HepG2 (cell line): ENCODE results near the gene IGFLR1. TPM values are rescaled to one million over a fixed set of nuclear protein-coding genes. Genes with fewer than 3 reads are reported as not detected.

Experiments used
- GATA4 ChIP-seq: sonication (generic); IDR thresholded peaks from 2 replicates; pipeline ENCODE4 v1.6.1; 2016; ENCODE audit warnings: antibody characterized with exemption, low read depth, borderline replicate concordance
- KDM2A ChIP-seq: sonication (generic); formaldehyde crosslinking; IDR thresholded peaks from 2 replicates; pipeline ENCODE4 v1.4.0; 2020; ENCODE audit warnings: low read depth, missing genetic modification reagents, borderline replicate concordance
- MEIS1 ChIP-seq: sonication (generic); formaldehyde crosslinking; IDR thresholded peaks from 2 replicates; pipeline ENCODE4 v1.9.0; 2021; ENCODE audit warnings: mild to moderate bottlenecking, missing genetic modification reagents, moderate library complexity, borderline replicate concordance
- SMAD9 ChIP-seq: sonication (generic); formaldehyde crosslinking; IDR thresholded peaks from 2 replicates; pipeline ENCODE4 v1.5.1; 2020; ENCODE audit warnings: mild to moderate bottlenecking, missing genetic modification reagents
- ZBTB25 ChIP-seq: IDR thresholded peaks from 2 replicates; pipeline ENCODE4 v1.6.1; 2018; ENCODE audit warnings: missing genetic modification reagents
- ZFP82 ChIP-seq: sonication (generic); formaldehyde crosslinking; IDR thresholded peaks from 2 replicates; pipeline ENCODE4 v1.5.1; 2020; ENCODE audit warnings: mild to moderate bottlenecking, missing genetic modification reagents, borderline replicate concordance
- ZNF280B ChIP-seq: sonication (generic); formaldehyde crosslinking; IDR thresholded peaks from 2 replicates; pipeline ENCODE4 v1.5.0; 2020; ENCODE audit warnings: missing genetic modification reagents, mild to moderate bottlenecking, borderline replicate concordance
- ZNF343 ChIP-seq: sonication (generic); formaldehyde crosslinking; IDR thresholded peaks from 2 replicates; pipeline ENCODE4 v1.4.0; 2020; ENCODE audit warnings: mild to moderate bottlenecking, missing genetic modification reagents
- ZNF510 ChIP-seq: sonication (generic); formaldehyde crosslinking; IDR thresholded peaks from 2 replicates; pipeline ENCODE4 v1.4.0; 2020; ENCODE audit warnings: low read depth, mild to moderate bottlenecking, missing genetic modification reagents
- ZNF740 ChIP-seq: sonication (generic); formaldehyde crosslinking; IDR thresholded peaks from 2 replicates; pipeline ENCODE4 v1.4.0; 2020; ENCODE audit warnings: missing genetic modification reagents
- ZNF746 ChIP-seq: sonication (generic); formaldehyde crosslinking; IDR thresholded peaks from 2 replicates; pipeline ENCODE4 v1.8.0; 2022; ENCODE audit warnings: mild to moderate bottlenecking, missing genetic modification reagents
- polyA plus RNA-seq, 8 experiments: library from polyadenylated mRNA; depleted of rRNA in 3 of 8; stranded (reverse) in 7 of 8; unstranded in 1 of 8; fragments of >200 nt; fragmentation: Illumina TruSeq in 4 of 8; extraction: Trizol in 4 of 8; gene quantifications; 2 replicates each; pipeline versions ENCODE4 v1.2.1 to v1.2.3, GENCODE V29; 2011 to 2016; ENCODE audit warnings: low read depth in 4 of 8, missing spikeins in 1 of 8, mixed read lengths in 1 of 8; ENCODE audit not compliant: insufficient read depth in 1 of 8
- total RNA-seq, 5 experiments: library from RNA; depleted of rRNA; stranded (reverse); fragments of >200 nt; fragmentation: Illumina TruSeq; extraction: Trizol; gene quantifications; 2 replicates each; pipeline ENCODE4 v1.2.3, GENCODE V29; 2016; ENCODE audit warnings: low read depth in 1 of 5
- TF ChIP-seq, protein P1 (sequence below): sonication (generic); formaldehyde crosslinking; IDR thresholded peaks from one replicate; pipeline ENCODE4 v1.5.1; 2020; ENCODE audit warnings: mild to moderate bottlenecking, missing genetic modification reagents; ENCODE audit errors: not compliant biosample characterization

IGFLR1 gene
- total and polyA plus RNA-seq, 2 of the 13 experiments (the other 11 are each of a cell fraction or from before 2014, with no cell fraction given): 5.4 to 8.9 TPM

- TF ChIP-seq ZNF740 (no peak), MEIS1 (no peak), ZNF343 (CRISPR knock-in tag) (no peak), ZNF746 (0 out of 2 replicates have a peak, but pooled peaks have one; percentile 31), GATA4 (peak; percentile 36; the same call in 1 of the 2 replicates), KDM2A (CRISPR knock-in tag) (peak; percentile 81), ZNF280B (CRISPR knock-in tag) (peak; percentile 50; the same call in 1 of the 2 replicates), ZBTB25 (CRISPR knock-in tag) (no peak; the same call in 1 of the 2 replicates), SMAD9 (CRISPR knock-in tag) (no peak), ZFP82 (CRISPR knock-in tag) (no peak), ZNF510 (CRISPR knock-in tag) (0 out of 2 replicates have a peak, but pooled peaks have one; percentile 76)
- TF ChIP-seq, protein P1, sequence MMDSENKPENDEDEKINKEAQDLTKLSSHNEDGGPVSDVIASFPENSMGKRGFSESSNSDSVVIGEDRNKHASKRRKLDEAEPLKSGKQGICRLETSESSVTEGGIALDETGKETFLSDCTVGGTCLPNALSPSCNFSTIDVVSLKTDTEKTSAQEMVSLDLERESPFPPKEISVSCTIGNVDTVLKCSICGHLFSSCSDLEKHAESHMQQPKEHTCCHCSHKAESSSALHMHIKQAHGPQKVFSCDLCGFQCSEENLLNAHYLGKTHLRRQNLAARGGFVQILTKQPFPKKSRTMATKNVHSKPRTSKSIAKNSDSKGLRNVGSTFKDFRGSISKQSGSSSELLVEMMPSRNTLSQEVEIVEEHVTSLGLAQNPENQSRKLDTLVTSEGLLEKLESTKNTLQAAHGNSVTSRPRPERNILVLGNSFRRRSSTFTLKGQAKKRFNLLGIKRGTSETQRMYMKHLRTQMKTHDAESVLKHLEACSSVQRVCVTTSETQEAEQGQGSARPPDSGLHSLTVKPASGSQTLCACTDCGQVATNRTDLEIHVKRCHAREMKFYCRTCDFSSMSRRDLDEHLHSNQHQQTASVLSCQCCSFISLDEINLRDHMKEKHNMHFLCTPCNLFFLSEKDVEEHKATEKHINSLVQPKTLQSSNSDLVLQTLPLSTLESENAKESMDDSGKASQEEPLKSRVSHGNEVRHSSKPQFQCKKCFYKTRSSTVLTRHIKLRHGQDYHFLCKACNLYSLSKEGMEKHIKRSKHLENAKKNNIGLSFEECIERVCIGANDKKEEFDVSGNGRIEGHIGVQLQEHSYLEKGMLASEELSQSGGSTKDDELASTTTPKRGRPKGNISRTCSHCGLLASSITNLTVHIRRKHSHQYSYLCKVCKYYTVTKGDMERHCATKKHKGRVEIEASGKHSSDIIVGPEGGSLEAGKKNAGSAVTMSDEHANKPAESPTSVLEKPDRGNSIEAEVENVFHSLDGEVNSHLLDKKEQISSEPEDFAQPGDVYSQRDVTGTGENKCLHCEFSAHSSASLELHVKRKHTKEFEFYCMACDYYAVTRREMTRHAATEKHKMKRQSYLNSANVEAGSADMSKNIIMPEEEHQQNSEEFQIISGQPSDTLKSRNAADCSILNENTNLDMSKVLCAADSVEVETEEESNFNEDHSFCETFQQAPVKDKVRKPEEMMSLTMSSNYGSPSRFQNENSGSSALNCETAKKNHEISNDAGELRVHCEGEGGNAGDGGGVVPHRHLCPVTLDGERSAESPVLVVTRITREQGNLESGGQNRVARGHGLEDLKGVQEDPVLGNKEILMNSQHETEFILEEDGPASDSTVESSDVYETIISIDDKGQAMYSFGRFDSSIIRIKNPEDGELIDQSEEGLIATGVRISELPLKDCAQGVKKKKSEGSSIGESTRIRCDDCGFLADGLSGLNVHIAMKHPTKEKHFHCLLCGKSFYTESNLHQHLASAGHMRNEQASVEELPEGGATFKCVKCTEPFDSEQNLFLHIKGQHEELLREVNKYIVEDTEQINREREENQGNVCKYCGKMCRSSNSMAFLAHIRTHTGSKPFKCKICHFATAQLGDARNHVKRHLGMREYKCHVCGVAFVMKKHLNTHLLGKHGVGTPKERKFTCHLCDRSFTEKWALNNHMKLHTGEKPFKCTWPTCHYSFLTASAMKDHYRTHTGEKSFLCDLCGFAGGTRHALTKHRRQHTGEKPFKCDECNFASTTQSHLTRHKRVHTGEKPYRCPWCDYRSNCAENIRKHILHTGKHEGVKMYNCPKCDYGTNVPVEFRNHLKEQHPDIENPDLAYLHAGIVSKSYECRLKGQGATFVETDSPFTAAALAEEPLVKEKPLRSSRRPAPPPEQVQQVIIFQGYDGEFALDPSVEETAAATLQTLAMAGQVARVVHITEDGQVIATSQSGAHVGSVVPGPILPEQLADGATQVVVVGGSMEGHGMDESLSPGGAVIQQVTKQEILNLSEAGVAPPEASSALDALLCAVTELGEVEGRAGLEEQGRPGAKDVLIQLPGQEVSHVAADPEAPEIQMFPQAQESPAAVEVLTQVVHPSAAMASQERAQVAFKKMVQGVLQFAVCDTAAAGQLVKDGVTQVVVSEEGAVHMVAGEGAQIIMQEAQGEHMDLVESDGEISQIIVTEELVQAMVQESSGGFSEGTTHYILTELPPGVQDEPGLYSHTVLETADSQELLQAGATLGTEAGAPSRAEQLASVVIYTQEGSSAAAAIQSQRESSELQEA (CRISPR knock-in tag): no peak
Observed at GRCh38 chr19:35748106-35749020, 6.1 kb upstream of the IGFLR1 start, which contains the start of gene LIN37 (continued).
